LoVo (cell line): ENCODE measurements around the gene AMFR.
"Not testable (repeated sequence)": the region's sequence is repeated elsewhere in the genome, so short reads cannot be mapped to it uniquely, and the experiment has no call there.

ENCODE experiments used
- DNase-seq: peaks from one replicate; pipeline ENCODE4 v3.0.0-alpha.2; 2016; ENCODE audit warnings: low spot score

Gene AMFR

DNA sequence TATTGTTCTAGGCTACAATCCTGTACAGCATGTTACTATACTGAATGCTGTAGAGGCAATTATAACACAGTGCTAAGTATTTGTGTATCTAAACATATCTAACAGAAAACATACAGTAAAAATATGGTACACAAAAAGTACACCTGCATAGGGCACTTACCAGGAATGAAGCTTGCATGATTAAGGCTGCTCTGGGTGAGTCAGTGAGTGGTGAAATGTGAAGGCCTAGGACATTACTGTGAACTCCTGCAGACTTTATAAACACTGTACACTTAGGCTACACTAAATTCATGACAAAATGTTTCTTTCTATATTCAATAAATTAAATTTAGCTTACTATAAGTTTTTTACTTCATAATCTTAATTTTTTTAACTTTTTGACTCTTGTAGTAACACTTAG, 37.1 kb downstream of the AMFR start:
- no peak for DNase-seq

- no peak for DNase-seq
Observed at GRCh38 chr16:56387396-56387795, 37.9 kb downstream of the AMFR start.

DNA sequence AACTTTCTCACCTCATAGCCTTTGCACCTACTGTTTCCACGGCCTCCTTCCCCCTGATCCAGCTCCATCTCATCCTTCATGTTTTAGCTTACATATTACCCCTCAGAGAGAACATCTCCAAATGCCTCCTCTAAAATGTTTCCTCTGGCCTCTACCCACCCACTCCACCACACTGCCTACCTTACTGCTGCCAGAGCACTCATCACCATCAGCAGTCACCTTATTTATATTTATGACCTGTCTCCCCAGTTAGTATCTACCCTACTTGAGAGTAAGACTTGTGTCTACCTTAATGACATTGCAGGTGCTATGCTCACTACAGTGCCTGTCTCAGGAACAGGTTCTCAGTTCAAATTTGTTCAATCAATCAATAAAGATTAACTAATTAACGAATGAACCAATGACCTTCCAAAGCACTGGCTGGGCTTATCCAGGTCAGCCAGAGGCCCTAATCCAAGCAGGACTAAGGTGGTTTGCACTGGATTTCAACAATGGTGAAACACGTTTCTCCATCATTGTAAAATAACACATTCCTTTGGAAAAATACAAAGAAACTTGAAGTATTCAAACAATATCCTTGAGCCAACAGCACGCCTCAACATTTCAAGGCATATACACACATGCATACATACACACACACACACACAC, 41.1 kb downstream of the AMFR start:
- no peak for DNase-seq

DNA sequence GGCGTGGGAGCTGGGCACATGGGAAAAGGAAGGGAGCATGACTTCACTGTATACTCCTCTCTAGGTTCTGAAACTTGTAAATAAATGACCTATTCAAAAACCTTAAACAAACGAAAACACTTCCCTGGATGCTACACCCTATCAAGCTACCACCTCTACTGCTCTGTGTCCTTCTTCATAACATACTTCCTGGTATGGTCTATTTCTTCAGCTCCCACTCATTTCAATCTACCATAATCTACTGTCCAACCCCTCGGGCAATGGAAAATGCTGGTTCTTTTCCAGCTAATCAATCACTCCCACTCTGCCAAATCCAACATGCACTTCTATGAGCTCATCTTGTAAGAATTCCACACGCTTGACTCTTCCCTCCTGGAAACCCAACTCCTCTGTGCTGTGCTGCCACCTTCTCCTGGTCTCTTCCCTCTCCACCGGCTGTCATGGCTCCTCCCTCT, 42.4 kb downstream of the AMFR start:
- DNase-seq, result no peak

DNA sequence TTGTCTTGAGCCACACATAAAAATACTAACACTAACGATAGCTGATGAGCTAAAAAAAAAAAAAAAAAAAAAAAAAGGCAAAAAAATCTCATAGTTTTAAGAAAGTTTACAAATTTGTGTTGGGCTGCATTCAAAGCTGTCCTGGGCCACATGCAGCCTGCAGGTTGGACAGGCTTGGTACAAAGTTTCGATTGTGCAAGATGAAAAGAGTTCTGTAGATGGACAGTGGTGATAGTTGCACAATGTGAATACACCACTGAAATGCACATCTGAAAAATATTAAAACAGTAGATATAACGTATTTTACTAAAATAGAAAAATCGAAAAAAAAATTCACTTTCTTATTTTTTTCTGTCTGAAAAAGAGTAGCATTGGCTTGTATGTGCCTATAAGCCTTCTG, 42.9 kb downstream of the AMFR start:
- DNase-seq, result no peak

GRCh38 chr16:56380778-56381485, 44.4 kb downstream of the AMFR start:
- DNase-seq, result not testable (repeated sequence)

DNA sequence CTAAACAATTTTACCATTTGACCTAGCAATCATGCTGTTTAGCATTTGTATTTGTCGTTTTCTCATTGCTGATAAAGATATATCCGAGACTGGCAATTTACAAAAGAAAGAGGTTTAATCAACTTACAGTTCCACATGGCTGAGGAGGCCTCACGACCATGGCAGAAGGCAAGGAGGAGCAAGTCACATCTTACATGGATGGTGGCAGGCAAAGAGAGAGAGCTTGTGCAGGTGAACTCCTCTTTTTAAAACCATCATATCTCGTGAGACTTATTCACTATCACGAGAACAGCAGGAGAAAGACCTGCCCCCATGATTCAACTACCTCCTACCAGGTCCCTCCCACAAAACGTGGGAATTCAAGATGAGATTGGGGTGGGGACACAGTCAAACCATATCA, 46.3 kb downstream of the AMFR start:
- DNase-seq, result not testable (repeated sequence)

DNA sequence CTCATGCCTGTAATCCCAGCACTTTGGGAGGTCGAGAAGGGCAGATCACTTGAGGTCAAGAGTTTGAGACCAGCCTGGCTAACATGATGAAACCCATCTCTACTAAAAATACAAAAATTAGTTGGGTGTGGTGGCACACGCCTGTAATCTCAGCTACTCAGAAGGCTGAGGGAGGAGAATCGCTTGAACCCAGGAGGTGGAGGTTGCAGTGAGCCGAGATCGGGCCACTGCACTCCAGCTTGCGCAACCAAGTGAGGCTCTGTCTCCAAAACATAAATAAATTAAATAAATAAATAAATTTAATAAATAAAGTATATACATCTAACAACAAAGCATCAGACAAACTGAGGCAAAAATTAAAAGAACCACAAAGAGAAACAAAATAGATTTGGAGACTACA, 49.6 kb downstream of the AMFR start:
- not testable (repeated sequence) for DNase-seq

DNA sequence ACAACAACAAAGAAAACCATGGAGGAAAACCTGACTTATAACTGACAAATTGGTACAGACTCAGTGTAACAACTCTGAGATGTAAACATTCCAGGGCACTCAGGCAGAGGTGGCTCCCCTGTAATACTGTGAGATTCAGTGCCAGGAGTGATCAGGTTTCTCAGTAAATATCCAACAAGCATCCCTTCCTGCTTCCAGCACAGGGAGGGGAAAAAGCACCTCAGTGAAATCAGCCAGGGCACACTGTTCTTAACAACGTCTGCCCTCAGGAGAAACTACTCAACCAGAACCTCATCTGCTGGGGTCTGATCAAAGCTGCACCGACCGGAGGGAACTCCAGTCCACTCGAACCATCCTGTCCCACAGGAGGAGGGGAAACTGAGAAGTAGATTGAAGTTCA, 52.3 kb downstream of the AMFR start:
- DNase-seq, result no peak

DNA sequence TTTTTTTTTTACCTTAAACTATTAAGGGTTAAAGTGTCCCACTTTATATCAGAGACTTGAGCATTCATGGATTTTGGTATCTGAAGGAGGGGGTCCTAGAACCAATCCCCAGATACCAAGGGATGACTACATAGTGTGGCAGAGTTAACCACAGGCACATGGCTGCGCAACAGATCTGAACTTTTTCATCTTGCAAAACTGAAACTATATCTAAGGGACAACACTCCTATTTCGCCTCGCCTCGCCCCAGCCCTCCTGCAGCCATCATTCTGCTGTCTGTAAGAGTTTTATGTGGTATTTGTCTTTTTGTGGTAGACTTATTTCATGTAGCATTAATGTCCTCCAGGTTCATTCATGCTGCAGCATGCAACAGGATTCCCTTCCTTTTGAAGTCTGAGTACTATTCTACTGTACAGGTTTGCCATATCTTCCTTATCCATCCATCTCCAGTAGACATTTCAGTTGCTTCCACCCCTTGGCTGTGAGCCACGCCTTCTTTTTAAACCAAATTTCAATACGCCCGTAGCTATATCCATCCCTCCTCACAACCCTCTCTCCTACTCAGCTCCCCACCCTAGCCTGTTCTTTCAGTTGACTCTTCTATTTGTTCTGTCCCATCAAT, 53.2 kb downstream of the AMFR start:
- no peak for DNase-seq

- no peak for DNase-seq
Observed at GRCh38 chr16:56371660-56371937, 53.7 kb downstream of the AMFR start.

- no peak for DNase-seq
Observed at GRCh38 chr16:56370875-56371659, 54.3 kb downstream of the AMFR start.

DNA sequence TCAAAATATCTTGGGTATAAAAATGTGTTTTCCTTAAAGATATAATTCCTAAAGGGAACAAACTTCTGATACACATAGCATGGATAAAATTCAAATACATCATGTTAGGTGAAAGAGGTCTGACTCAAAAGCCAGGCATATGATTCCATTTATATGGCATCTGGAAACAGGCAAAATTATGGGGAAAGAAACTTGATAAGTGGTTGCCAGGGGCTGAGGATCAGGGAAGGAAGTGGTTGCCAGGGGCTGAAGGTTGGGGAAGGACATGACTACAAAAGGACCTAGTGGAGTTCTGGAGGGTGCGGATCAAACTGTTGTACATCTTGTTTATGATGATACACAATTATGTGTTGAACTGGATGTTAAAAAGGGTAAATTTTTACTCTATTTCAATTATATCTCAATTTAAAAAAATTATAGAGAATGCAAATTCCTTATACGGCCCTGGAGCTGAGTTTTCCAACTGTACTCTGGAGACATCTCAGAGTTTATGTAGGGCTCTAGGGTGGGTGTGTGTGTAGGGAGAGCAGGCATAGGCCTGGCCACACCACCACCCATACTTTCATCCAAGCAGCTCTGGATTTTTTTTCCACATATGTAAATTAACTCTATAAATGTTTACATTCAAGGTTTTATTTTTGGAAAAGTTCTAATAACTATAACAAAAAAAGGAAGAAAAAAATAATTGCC, 55.0 kb downstream of the AMFR start:
- DNase-seq, result no peak

- no peak for DNase-seq
Observed at GRCh38 chr16:56369202-56369601, 56.1 kb downstream of the AMFR start.

DNA sequence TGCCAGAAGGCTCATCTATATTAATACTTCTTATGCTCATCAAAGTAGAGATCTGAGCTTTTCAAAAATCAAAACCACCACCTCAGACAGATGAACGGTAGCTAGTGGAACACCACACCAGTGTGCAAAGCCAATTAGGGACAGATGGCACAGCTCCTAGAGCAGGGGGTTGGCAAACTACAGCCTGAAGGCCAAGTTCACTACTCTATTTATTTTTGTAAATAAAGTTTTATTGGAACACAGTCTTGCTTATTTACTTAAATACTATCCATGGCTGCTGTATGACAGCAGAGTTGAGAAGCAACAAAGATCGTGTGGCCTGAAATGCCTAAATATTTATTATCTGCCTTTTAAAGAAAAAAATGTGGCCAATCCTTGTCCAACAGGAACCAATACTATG, 56.8 kb downstream of the AMFR start:
- DNase-seq, result no peak

DNA sequence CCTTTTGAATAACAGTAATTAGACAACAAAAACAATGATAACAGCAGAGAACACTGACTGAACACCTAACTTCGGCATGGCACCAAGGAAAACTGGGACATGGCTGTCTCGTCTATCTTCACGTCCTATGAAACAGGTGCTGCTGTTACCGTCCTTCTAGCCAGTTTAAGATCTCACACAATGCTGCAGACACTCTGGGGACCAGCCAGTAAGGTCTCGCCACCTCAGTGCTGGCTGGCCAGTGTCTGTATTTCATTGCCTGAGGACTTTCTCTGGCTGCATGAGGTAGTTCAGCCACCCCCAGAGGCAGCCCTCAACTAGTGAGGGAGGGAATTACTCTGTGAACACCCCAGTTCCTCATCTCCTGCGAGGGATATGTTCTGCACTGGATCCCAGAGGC, 57.6 kb downstream of the AMFR start:
- DNase-seq, result no peak

DNA sequence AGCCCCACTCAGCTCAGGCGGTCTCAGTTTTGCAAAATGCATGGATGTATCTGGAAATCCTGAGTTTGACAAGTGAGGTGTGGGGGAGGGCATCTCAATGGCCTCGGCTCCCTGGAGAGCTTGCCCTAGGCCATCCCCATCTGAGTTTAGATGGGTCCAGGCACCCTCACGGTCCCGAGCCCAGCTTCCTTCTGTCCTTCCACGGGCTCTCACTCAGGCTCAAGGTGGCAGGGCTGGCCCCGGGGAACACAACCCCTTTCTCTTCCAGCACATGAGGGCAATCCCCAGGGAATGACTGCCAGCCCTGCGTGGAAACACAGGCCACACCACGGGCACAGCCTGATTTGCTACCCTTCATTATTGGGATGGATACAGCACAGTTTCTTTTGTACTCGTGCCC, 58.4 kb downstream of the AMFR start:
- no peak for DNase-seq

GRCh38 chr16:56365552-56365951, 59.8 kb downstream of the AMFR start:
- DNase-seq, result no peak

DNA sequence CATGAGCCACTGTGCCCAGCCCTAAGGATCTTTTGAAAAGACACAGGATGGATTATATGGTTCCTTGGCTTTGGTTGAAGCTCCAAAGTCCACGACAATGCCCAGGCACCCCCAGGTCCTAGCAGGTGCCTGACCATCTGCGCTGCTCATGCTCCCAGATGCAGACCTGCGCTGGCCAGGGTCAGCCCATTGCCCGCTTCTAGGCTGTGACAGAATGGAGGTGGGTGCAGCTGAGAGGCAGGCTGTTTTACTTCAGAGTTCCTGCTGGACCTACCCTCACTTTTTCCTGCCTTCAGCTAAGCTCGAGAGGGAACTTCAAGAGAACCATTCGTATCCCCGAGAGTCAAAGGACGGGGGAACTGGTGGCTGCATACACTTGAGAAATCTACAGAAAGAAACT, 60.5 kb downstream of the AMFR start:
- no peak for DNase-seq

DNA sequence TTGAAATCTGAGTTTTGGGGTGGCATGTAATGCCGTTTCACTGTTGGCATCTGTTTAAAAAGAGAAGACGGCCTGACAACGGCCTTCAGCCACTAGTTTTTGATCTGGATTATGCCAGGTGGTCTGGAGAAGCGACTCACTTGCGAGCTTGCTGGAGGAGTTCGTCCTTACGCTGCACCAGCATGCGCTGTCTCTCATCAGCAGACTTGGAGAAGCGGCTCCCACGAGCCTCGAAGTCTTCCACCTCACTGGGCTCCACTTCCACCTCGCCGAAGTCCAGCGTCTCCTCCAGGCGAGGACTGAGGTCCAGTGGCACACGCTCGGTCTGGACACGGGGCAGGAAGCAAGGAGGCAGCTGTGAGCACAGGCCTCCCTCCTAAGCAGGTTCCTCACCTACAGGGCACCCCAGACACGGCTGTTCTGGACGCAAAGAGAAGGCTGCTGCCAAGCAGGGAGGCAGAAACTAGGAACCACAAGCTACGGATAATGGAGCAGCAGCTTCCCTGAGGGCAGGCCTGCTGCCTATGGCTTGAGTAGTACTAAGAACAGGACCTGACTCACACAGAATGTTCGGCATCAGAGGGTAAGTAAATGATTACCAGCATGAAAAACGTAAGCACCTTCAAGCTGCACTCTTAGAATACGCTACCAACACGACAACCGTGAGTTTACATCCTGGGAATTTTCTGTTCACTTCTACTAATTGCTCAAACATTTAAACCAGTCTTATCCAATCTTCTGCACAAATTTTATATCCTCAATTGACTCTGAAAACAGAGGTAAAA, 61.4 kb downstream of the AMFR start:
- DNase-seq, result no peak

DNA sequence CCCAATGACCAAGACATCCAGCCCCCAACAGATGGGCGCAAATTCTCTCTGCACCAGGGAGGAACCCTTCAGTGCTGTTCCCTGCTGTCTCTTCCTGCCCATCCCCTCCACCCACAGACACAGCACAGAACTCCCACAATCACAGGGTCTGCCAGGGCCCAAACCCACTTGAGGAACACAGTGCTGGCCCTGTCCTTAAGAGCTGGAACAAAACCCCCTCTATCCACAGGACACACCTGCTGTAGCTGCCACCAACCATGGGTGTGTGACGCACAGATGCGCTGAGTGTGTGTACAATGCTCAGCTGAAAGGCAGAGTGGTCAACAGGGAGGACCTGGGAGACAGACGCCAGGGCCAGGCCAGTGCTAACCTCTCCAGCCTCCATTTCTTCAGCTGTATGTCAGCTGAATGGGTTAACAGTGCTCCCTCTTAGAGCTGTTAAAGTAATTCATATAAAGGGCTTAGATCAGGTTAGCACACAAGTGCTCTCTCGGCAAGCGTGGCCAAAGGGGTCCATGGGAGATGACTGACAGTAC, 62.1 kb downstream of the AMFR start:
- no peak for DNase-seq
